Islet precursor cell (in vitro differentiated cells): Measurements from ENCODE around the gene AIF1.

Experiments
- DNase-seq: peaks from one replicate; pipeline ENCODE4 v3.0.0-alpha.2; 2018

The AIF1 gene

DNA sequence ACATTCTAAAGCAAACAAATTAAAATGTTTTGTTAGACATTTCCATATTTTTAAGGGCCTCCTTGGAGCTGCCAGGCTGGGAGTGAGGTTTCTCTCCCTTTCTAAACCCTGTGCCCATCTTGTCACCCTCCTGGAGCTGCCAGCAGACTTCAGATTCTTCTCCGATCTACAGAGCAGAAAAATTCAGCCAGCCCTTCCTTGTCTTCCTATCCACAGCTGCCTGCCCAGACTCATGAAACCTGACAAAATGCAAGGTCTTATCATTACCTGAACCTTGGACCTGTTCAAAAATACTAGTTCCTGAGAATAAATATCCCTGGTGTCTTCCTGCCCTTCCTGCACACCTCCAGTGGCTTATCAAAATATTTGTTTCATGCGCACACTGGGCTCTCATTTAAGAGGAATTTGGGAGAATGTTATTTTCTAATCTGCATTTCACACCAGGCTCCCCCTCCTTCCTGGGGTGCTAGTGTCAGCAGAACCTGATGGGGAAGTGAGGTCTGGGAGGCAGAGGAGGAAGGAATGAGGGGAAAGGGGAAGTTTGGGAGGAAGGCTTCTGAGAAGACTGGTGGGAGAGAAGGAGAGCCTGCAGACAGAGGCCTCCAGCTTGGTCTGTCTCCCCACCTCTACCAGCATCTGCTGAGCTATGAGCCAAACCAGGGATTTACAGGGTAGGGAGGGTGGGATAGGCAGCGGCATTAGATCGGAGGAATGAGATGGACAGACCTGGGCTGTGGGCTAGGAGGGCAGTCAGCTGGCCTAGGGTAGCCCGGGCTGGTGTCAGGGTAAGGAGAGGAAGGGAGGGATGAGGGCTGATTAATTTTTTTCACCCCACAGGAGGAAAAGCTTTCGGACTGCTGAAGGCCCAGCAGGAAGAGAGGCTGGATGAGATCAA, at the start of gene AIF1:
Gene AIF1, plus strand, starts transcription at position 551 of the 895 bp plus-strand sequence. Its CDS starts 96 bp downstream, at position 647.
- DNase-seq: no peak

DNA sequence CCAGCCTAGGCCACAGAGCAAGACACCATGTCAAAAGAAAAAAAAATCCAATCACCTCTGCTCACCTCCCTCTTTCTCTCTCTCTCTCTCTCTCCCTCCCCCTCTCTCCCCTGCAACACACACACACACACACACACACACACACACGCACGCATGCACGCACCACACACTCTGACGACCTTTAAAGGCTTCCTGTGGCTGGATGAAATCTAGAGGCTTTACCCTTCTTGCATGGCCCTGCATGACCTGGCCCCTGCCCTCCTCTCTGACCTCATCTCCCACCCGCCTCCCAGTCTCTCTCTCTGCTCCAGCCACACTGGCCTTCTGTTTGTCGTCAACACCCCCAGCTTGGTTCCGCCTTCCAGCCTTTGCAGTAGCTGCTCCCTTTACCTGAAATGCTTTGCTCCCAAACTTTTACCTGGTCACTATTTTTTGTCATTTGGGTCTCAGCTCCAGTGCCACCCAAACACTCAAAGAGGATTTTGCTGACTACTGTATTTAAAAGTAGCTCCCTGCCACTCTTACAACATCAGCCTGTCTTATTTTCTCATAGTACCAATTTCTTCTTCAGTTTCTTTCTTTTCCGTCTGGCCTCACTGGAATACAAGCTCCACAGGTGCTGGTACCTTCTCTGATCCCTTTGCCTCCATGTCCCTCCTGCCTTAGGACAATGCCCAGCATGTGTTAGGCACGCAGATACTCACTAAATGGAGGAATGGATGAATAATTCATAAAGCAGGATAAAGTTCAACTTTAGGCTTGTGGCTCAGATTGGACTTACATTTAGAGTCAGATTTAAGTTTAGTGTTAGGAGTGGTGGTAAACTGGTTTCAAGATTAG, 47.3 kb upstream of the AIF1 start:
- peak; percentile 83 for DNase-seq

DNA sequence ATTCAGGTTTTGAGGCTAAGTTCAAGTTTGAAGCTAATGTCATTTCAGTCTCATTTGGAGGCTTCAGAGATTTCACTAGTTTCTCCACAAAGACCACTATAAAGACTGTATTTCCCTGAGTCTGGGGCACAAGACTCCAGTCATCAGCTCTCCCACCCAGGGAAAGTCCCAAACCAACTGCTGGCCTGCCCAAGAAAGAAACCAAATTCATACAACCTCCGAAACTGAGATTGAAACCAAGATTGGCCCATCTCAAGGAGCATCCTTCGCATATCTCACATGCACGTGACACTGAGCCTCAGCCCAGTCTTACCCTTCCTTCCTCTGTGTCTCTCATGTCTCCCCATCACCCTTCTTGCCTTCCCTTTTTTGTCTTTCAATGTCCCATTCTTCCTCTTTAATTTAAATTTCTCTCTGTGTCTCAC, 46.5 kb upstream of the AIF1 start:
- DNase-seq: no peak

DNA sequence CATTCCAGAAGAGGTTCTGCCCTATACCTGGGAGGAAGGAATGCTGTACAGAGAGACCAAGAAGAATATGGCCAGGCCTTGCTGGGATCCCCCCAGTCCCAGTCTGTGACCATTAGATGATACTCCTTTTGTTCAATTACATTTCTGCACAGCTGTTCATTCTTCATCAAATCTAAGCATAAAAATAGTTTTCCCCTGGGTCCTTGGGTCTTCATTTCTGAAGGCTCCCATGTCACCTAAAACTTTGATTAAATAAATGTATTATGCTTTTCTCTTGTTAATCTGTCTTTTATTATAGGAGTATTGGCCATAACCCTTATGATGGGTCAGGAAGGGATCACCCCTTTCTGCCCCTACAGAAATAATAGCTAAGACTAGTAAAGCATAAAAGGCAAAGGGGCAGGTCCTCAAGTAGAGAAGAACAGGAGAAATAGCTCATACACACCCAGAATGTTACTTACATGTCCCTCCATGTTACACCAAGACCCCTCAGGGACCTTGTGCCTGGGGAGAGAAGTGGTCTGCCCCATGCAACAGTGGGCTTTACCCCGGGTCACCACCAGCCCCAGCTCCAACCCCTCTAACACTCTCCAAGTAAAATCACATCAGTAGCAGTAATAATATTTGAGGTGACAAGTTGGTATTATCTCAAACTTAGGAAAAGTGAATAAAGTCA, 45.0 kb upstream of the AIF1 start:
- no peak for DNase-seq

DNA sequence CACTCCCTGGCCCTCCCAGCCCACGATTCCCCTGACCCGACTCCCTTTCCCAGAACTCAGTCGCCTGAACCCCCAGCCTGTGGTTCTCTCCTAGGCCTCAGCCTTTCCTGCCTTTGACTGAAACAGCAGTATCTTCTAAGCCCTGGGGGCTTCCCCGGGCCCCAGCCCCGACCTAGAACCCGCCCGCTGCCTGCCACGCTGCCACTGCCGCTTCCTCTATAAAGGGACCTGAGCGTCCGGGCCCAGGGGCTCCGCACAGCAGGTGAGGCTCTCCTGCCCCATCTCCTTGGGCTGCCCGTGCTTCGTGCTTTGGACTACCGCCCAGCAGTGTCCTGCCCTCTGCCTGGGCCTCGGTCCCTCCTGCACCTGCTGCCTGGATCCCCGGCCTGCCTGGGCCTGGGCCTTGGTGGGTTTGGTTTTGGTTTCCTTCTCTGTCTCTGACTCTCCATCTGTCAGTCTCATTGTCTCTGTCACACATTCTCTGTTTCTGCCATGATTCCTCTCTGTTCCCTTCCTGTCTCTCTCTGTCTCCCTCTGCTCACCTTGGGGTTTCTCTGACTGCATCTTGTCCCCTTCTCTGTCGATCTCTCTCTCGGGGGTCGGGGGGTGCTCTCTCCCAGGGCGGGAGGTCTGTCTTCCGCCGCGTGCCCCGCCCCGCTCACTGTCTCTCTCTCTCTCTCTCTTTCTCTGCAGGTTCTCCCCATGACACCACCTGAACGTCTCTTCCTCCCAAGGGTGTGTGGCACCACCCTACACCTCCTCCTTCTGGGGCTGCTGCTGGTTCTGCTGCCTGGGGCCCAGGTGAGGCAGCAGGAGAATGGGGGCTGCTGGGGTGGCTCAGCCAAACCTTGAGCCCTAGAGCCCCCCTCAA, 42.8 kb upstream of the AIF1 start, which contains the start of gene LTA:
Gene LTA, plus strand, starts transcription at position 249 of the 871 bp plus-strand sequence. Its CDS starts 454 bp downstream, at position 703.
- DNase-seq: no peak

DNA sequence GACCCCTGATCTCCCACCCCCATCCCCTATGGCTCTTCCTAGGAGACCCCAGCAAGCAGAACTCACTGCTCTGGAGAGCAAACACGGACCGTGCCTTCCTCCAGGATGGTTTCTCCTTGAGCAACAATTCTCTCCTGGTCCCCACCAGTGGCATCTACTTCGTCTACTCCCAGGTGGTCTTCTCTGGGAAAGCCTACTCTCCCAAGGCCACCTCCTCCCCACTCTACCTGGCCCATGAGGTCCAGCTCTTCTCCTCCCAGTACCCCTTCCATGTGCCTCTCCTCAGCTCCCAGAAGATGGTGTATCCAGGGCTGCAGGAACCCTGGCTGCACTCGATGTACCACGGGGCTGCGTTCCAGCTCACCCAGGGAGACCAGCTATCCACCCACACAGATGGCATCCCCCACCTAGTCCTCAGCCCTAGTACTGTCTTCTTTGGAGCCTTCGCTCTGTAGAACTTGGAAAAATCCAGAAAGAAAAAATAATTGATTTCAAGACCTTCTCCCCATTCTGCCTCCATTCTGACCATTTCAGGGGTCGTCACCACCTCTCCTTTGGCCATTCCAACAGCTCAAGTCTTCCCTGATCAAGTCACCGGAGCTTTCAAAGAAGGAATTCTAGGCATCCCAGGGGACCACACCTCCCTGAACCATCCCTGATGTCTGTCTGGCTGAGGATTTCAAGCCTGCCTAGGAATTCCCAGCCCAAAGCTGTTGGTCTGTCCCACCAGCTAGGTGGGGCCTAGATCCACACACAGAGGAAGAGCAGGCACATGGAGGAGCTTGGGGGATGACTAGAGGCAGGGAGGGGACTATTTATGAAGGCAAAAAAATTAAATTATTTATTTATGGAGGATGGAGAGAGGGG, 41.6 kb upstream of the AIF1 start:
- peak; percentile 86 for DNase-seq

DNA sequence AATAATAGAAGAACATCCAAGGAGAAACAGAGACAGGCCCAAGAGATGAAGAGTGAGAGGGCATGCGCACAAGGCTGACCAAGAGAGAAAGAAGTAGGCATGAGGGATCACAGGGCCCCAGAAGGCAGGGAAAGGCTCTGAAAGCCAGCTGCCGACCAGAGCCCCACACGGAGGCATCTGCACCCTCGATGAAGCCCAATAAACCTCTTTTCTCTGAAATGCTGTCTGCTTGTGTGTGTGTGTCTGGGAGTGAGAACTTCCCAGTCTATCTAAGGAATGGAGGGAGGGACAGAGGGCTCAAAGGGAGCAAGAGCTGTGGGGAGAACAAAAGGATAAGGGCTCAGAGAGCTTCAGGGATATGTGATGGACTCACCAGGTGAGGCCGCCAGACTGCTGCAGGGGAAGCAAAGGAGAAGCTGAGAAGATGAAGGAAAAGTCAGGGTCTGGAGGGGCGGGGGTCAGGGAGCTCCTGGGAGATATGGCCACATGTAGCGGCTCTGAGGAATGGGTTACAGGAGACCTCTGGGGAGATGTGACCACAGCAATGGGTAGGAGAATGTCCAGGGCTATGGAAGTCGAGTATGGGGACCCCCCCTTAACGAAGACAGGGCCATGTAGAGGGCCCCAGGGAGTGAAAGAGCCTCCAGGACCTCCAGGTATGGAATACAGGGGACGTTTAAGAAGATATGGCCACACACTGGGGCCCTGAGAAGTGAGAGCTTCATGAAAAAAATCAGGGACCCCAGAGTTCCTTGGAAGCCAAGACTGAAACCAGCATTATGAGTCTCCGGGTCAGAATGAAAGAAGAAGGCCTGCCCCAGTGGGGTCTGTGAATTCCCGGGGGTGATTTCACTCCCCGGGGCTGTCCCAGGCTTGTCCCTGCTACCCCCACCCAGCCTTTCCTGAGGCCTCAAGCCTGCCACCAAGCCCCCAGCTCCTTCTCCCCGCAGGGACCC, 40.6 kb upstream of the AIF1 start:
- no peak for DNase-seq

DNA sequence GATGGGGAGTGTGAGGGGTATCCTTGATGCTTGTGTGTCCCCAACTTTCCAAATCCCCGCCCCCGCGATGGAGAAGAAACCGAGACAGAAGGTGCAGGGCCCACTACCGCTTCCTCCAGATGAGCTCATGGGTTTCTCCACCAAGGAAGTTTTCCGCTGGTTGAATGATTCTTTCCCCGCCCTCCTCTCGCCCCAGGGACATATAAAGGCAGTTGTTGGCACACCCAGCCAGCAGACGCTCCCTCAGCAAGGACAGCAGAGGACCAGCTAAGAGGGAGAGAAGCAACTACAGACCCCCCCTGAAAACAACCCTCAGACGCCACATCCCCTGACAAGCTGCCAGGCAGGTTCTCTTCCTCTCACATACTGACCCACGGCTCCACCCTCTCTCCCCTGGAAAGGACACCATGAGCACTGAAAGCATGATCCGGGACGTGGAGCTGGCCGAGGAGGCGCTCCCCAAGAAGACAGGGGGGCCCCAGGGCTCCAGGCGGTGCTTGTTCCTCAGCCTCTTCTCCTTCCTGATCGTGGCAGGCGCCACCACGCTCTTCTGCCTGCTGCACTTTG, 39.6 kb upstream of the AIF1 start, which contains the start of gene TNF:
Gene TNF, plus strand, starts transcription at position 231 of the 567 bp plus-strand sequence. Its CDS starts 177 bp downstream, at position 408.
- DNase-seq: no peak

DNA sequence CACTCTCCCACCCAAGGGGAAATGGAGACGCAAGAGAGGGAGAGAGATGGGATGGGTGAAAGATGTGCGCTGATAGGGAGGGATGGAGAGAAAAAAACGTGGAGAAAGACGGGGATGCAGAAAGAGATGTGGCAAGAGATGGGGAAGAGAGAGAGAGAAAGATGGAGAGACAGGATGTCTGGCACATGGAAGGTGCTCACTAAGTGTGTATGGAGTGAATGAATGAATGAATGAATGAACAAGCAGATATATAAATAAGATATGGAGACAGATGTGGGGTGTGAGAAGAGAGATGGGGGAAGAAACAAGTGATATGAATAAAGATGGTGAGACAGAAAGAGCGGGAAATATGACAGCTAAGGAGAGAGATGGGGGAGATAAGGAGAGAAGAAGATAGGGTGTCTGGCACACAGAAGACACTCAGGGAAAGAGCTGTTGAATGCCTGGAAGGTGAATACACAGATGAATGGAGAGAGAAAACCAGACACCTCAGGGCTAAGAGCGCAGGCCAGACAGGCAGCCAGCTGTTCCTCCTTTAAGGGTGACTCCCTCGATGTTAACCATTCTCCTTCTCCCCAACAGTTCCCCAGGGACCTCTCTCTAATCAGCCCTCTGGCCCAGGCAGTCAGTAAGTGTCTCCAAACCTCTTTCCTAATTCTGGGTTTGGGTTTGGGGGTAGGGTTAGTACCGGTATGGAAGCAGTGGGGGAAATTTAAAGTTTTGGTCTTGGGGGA, 38.9 kb upstream of the AIF1 start:
- DNase-seq: no peak

DNA sequence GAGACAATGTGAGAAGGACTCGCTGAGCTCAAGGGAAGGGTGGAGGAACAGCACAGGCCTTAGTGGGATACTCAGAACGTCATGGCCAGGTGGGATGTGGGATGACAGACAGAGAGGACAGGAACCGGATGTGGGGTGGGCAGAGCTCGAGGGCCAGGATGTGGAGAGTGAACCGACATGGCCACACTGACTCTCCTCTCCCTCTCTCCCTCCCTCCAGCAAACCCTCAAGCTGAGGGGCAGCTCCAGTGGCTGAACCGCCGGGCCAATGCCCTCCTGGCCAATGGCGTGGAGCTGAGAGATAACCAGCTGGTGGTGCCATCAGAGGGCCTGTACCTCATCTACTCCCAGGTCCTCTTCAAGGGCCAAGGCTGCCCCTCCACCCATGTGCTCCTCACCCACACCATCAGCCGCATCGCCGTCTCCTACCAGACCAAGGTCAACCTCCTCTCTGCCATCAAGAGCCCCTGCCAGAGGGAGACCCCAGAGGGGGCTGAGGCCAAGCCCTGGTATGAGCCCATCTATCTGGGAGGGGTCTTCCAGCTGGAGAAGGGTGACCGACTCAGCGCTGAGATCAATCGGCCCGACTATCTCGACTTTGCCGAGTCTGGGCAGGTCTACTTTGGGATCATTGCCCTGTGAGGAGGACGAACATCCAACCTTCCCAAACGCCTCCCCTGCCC, 38.0 kb upstream of the AIF1 start:
- DNase-seq: no peak

DNA sequence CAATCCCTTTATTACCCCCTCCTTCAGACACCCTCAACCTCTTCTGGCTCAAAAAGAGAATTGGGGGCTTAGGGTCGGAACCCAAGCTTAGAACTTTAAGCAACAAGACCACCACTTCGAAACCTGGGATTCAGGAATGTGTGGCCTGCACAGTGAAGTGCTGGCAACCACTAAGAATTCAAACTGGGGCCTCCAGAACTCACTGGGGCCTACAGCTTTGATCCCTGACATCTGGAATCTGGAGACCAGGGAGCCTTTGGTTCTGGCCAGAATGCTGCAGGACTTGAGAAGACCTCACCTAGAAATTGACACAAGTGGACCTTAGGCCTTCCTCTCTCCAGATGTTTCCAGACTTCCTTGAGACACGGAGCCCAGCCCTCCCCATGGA, 37.5 kb upstream of the AIF1 start:
- no peak for DNase-seq

DNA sequence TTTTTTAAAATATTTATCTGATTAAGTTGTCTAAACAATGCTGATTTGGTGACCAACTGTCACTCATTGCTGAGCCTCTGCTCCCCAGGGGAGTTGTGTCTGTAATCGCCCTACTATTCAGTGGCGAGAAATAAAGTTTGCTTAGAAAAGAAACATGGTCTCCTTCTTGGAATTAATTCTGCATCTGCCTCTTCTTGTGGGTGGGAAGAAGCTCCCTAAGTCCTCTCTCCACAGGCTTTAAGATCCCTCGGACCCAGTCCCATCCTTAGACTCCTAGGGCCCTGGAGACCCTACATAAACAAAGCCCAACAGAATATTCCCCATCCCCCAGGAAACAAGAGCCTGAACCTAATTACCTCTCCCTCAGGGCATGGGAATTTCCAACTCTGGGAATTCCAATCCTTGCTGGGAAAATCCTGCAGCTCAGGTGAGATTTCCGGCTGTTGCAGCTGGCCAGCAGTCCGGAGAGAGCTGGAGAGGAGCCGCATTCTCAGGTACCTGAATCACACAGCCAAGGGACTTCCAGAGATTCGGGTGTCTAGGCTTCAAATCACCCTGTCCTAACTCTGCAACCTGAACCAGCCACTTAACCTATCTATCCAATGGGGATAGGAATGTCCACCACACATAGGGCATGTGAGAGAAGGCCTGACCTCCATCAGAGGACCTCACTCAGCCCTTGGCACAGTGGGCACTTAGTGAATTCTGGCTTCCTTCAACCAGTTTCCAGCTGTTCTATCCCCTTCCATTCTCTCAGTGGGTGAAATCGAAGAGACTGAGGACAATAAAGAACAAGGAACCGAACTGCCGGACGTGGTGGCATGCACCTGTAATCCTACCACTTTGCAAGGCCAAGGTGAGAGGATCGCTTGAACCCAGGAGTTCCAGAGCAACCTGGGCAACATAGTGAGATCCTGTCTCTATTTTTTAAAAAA, 36.6 kb upstream of the AIF1 start:
- DNase-seq: peak; percentile 98

DNA sequence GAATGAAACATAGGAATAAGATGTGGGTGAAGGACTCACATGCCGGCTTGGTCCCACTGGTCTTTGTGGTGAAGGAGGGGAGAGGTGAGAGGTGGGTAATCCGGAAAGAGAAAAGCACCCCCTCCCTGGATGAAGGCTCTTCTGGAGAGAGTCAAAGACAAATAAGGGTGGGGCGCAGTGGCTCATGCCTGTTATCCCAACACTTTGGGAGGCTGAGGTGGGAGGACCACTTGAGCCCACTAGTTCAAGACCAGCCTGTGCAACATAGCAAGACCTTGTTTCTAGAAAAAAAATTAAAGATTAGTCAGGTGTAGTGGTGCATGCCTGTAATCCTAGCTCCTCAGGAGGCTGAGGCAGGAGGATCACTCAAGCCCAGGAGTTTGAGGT, 35.9 kb upstream of the AIF1 start:
- DNase-seq: no peak

DNA sequence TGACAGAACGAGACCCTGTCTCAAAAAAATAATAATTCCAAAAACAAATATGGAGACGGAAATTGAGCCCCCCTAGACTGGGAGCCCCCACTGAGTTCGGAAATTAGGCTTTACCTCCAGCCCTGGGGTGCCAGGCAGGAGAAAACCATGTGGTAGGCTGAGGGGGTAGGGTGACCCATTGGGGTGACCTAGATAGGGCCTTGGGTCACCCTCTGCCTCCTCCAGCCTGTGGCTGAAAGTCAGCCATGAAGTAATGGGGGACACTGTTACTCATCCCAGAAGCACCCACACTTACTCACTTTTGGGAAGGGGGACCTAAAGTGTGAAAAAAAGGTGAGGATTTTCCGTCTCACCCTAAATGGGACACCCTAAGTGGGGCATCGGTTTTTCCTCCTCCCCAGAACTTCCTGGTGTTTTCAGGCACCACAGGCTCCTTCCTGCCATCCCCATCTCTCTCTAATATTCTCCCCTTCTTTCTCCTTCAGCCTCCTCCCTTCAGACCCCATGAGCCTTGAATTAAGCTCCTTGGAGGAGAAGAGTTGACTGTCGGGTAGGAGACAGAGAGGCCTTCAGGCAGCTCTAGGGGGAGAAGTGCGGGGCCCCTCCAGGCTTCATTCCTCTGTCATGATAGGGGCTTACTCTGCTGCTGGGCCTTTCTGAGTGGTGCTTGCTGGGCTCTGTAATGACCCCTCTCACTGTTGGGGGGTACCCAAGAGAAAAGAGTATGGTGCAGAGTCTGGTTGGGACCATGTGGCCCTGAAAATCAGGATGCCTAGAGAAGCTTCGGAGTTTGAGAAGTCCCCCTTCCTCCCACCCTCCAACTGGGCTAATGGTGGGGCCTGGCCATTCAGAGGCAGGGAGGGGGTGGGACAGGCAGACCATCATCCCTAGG, 35.2 kb upstream of the AIF1 start:
- no peak for DNase-seq

DNA sequence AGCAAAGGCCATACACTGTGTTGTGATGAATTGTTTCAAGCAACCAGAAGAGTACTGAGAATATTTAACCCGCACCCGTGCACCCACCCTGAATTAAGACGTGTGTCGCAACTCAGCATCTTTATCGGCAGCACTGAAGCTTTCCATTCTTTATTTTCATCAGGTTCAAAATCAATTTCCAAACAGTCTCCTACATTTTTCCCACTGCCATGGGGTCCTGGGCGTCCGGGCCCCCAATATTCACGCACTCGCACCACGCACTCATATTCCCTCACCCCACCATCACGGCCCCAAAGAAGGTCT, 34.6 kb upstream of the AIF1 start:
- DNase-seq: no peak

DNA sequence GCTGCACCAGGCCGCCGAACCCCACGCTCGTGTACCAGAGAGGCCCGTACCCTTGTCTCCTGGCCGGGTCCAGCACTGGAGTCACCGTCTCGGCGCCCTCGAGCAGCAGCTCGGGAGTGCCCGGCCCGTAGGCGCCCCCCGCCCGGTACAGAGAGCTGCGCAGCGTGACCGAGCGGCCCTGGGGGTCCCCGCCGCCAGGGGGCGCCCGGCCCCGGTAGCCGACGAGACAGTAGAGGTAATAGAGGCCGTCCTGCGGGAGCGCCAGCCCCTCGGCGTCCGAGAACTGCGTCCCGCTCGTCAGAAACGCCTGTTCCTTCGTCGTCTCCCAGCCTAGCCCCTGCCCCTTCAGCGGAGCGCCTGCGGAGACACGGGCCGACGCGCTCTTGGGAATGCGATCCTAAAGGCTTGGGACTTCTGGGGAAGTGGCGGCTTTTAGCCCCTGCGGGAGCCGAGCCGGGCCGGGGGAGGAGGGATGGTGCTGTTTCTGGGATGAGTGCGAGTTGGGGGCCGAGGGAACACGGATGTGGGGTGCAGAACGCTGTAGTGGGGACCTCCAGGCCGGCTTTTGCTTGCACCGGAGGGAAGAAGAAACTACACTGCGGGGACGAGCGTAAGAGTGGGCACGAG, 34.1 kb upstream of the AIF1 start:
- DNase-seq: peak; percentile 95
